Measurements from ENCODE around the gene SGSM2. TPM values are rescaled to one million over a fixed set of nuclear protein-coding genes. Genes with fewer than 3 reads are reported as not detected.

Gene SGSM2
- total and polyA plus RNA-seq, 5 donors, result 31.1 to 38.6 (median 37.3) TPM

DNA sequence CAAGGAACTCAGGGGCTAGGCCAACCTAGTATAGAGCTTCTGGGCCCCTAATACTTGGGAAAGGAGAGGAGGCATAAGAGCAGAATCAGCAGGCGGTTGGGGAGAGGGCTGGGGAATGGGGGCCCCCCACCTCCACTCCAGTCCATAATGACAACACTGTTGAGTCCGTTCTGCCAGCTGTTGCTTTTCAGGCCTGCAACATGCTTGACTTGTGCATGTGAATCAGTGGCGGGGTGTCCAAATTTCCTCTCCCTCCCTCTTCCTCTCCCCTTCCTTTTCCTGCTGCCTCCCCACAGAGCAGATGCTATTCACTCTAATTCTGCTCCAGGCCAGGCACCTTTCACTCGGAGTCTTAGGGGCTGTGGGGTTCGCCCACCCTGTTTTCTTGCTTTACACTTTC is 31.7 kb downstream of the SGSM2 start:
- WGBS, result 59% methylated on average over 5 of the region's 5 CpGs
- no peak overlapping the region for H3K27ac ChIP-seq (ENCODE audit: low read length)

GRCh38 chr17:2369551-2370210 is 32.4 kb downstream of the SGSM2 start:
- peak; percentile 9 to 15 for ATAC-seq
- intact Hi-C loops (cut with DNase I), result loop anchor here in 1 of 4 donors (10.0 kb wide), 1 partner anchor 45 kb away; no protein-coding TSS in a partner anchor
- Histone ChIP-seq H3K27me3 (ENCODE audit: control insufficient read depth, insufficient read depth) (no peaks in the 10 kb centered on the region), H3K4me1 (ENCODE audit: control insufficient read depth, insufficient read depth, low read length) (no peaks in the 10 kb centered on the region), H3K4me3 (ENCODE audit: low read length) (no peak overlapping the region), H3K27ac (ENCODE audit: low read length) (no peak overlapping the region), H3K9me3 (ENCODE audit: control insufficient read depth, low read length) (no peaks in the 10 kb centered on the region)
- 66% methylated on average over 20 of the region's 20 CpGs for WGBS
- DNase-seq, result peak in 2 of 3 donors; percentile 56 to 59

More for the DNA sequence above, 31.7 kb downstream of the SGSM2 start:
- ATAC-seq (no peak), DNase-seq (peak in 1 of 3 donors; percentile 35)
- Histone ChIP-seq H3K9me3 (ENCODE audit: control insufficient read depth, low read length) (no peaks in the 10 kb centered on the region), H3K4me1 (ENCODE audit: control insufficient read depth, insufficient read depth, low read length) (peaks cover 2% of the 10 kb centered on the region), H3K27me3 (ENCODE audit: control insufficient read depth, insufficient read depth) (no peaks in the 10 kb centered on the region), H3K4me3 (ENCODE audit: low read length) (no peak overlapping the region)
- intact Hi-C loops (cut with DNase I), result loop anchor here in 1 of 4 donors (10.0 kb wide), 1 partner anchor 46 kb away; no protein-coding TSS in a partner anchor

DNA sequence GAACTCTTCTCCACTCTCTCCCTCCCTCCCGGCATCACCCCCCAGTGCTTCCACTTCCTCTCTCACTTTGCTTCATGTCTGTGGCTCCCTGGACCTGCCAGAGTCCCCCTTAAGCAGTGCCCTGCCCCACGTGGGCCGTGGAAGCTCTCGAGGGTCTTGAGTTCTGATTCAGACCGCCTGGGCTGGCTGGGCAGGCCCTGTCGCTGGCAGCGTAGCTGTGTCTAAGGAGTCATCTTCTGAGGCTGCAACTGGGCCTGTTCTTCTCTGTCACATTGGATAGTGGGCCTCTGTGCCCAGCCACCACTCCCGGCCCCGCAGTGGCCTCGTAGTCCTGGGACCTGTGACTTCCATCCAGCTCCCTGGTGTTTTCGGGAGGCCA is 32.9 kb downstream of the SGSM2 start:
- 87% methylated on average over 11 of the region's 11 CpGs for WGBS
- Histone ChIP-seq H3K27me3 (ENCODE audit: control insufficient read depth, insufficient read depth) (no peaks in the 10 kb centered on the region), H3K4me1 (ENCODE audit: control insufficient read depth, insufficient read depth, low read length) (no peaks in the 10 kb centered on the region), H3K9me3 (ENCODE audit: control insufficient read depth, low read length) (no peaks in the 10 kb centered on the region), H3K4me3 (ENCODE audit: low read length) (no peak overlapping the region), H3K27ac (ENCODE audit: low read length) (no peak overlapping the region)
- DNase-seq (peak in 2 of 3 donors; percentile 43 to 47), ATAC-seq (no peak)
- intact Hi-C loops (cut with DNase I), result no loop called here

DNA sequence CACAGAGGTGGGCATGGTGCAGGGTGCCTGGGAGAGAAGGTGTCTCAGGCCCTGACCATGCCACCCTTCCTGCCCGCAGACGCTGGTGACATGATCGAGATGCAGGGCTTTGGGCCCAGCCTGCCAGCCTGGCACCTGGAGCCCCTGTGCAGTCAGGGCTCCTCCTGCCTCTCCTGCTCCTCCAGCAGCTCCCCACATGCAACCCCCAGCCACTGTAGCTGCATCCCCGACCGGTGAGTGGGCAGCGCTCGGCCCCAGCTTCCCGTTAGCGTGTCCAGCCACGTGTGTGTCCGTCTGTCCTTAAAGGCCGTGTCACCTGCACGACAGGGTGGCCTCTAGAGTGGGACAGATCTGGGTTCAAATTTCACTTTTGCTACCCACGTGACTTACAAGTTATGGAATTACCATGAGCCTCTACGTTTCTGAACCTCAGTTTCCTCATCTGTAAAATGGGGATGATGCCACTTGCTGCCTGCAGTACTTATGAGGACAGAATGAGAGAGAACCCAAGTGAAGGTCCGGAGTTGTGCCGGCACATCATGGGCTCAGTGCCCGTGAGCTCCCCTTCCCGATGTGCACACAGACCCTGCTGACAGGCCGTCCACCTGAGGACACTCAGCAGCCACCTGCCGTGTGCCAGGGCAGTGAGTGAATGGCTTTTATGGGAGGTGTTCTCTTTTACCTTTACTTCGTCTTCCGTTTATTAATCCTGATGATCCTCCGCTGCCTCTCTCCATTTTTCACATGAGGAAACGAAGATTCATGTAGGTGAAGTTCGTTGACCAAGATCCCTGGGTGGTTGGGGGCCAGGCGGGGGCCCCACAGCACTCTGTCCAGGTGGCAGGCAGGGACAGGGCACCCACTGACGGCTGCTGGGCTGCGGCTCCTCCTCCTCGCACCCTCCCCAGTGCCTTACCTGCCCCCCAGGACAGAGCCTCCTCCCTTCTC is 34.2 kb downstream of the SGSM2 start:
- Histone ChIP-seq H3K9me3 (ENCODE audit: control insufficient read depth, low read length) (no peaks in the 10 kb centered on the region), H3K27me3 (ENCODE audit: control insufficient read depth, insufficient read depth) (no peaks in the 10 kb centered on the region), H3K4me1 (ENCODE audit: control insufficient read depth, insufficient read depth, low read length) (no peaks in the 10 kb centered on the region), H3K4me3 (ENCODE audit: low read length) (no peak overlapping the region), H3K27ac (ENCODE audit: low read length) (no peak overlapping the region)
- ATAC-seq, result no peak
- peak in 2 of 3 donors; percentile 41 to 50 for DNase-seq
- intact Hi-C loops (cut with DNase I), result no loop called here
- 96% methylated on average over 30 of the region's 30 CpGs for WGBS

- intact Hi-C loops (cut with DNase I), result no loop called here
- DNase-seq (peak in 1 of 3 donors; percentile 45), ATAC-seq (no peak)
- Histone ChIP-seq H3K27me3 (ENCODE audit: control insufficient read depth, insufficient read depth) (no peaks in the 10 kb centered on the region), H3K4me3 (ENCODE audit: low read length) (no peak overlapping the region), H3K27ac (ENCODE audit: low read length) (no peak overlapping the region), H3K4me1 (ENCODE audit: control insufficient read depth, insufficient read depth, low read length) (no peaks in the 10 kb centered on the region), H3K9me3 (ENCODE audit: control insufficient read depth, low read length) (no peaks in the 10 kb centered on the region)
- WGBS, result 94% methylated on average over 26 of the region's 26 CpGs
Observed at GRCh38 chr17:2372180-2372579, 34.9 kb downstream of the SGSM2 start.

DNA sequence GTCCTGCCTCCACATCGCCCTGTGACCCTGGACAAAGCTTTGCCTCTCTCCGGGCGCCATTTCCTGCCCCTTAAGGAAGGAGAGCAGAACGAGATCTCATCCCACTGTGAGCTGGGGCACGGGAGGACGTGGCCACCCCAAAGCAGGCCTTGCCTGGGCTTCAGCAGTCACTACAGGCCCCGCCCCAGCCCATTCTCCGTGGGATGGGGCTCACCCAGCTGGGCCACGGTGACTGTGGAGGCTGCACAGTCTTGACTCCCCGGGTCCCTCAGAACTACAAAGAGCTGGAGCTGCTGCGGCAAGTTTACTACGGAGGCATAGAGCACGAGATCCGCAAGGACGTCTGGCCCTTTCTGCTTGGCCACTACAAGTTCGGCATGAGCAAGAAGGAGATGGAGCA is 35.4 kb downstream of the SGSM2 start:
- Histone ChIP-seq H3K27ac (ENCODE audit: low read length) (no peak overlapping the region), H3K9me3 (ENCODE audit: control insufficient read depth, low read length) (no peaks in the 10 kb centered on the region), H3K4me3 (ENCODE audit: low read length) (no peak overlapping the region), H3K4me1 (ENCODE audit: control insufficient read depth, insufficient read depth, low read length) (no peaks in the 10 kb centered on the region), H3K27me3 (ENCODE audit: control insufficient read depth, insufficient read depth) (no peaks in the 10 kb centered on the region)
- intact Hi-C loops (cut with DNase I), result no loop called here
- no peak for DNase-seq
- no peak for ATAC-seq
- WGBS, result 90% methylated on average over 16 of the region's 16 CpGs

DNA sequence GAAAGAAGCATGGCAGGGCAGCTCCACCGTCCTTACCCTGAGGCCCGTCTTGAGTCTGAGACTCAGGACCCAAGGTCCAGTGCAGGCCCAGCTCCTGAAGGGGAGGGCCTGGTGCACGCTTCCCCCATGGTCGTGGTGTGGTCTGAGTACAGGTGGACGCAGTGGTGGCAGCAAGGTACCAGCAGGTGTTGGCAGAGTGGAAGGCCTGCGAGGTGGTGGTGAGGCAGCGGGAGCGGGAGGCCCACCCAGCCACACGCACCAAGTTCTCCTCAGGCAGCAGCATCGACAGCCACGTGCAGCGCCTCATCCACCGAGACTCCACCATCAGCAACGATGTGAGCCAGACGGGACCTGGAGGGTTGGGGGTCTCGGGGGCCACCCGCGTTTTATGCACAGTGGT is 35.9 kb downstream of the SGSM2 start:
- H3K4me3 ChIP-seq (ENCODE audit: low read length), result no peak overlapping the region
- no peaks in the 10 kb centered on the region for H3K9me3 ChIP-seq (ENCODE audit: control insufficient read depth, low read length)
- ATAC-seq, result no peak
- no peaks in the 10 kb centered on the region for H3K27me3 ChIP-seq (ENCODE audit: control insufficient read depth, insufficient read depth)
- intact Hi-C loops (cut with DNase I), result no loop called here
- no peak for DNase-seq
- WGBS, result 95% methylated on average over 18 of the region's 18 CpGs
- no peak overlapping the region for H3K27ac ChIP-seq (ENCODE audit: low read length)
- H3K4me1 ChIP-seq (ENCODE audit: control insufficient read depth, insufficient read depth, low read length), result no peaks in the 10 kb centered on the region

DNA sequence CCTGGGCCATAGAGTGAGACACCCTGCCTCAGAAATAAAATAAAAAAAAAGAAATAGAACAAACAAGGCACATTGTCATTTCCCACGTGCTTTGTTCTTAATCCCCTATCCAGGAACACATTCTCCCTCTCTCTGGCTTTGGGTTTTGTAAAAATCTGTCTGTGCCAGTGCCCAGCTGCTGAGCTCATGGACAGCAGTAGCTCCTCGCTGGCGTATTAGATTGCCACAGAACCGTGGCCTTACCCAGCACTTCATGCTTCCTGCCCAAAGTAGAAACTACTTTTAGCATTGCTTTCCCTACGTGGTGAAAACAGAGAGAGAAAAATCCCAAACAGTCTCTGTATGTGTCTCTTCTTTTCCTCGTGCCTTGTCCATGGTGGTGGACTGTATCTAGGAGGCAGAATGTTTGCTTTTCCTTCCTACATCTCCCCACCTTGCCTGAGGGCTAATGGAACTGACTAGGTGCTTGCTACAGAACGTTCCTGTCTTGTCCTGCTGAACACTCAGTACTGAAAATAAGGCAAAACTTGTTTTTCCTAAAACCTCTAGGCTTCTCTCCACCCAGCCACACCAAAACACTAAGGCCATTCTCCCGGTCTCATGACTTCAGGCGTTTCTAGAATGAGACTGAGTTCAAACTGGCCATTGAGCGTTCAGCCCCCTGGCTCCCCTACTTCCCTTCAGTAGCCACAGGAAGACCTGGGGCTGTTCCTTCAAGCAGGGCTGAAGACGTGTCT is 37.4 kb downstream of the SGSM2 start:
- Histone ChIP-seq H3K27me3 (ENCODE audit: control insufficient read depth, insufficient read depth) (no peaks in the 10 kb centered on the region), H3K4me3 (ENCODE audit: low read length) (no peak overlapping the region), H3K4me1 (ENCODE audit: control insufficient read depth, insufficient read depth, low read length) (no peaks in the 10 kb centered on the region), H3K9me3 (ENCODE audit: control insufficient read depth, low read length) (no peaks in the 10 kb centered on the region), H3K27ac (ENCODE audit: low read length) (no peak overlapping the region)
- no peak for ATAC-seq
- DNase-seq, result no peak
- intact Hi-C loops (cut with DNase I), result no loop called here
- 74% methylated on average over 11 of the region's 11 CpGs for WGBS

GRCh38 chr17:2375406-2375805 is 38.1 kb downstream of the SGSM2 start:
- no peaks in the 10 kb centered on the region for H3K27me3 ChIP-seq (ENCODE audit: control insufficient read depth, insufficient read depth)
- intact Hi-C loops (cut with DNase I), result no loop called here
- no peaks in the 10 kb centered on the region for H3K4me1 ChIP-seq (ENCODE audit: control insufficient read depth, insufficient read depth, low read length)
- DNase-seq (peak in 1 of 3 donors; percentile 45), ATAC-seq (no peak)
- H3K4me3 ChIP-seq (ENCODE audit: low read length), result no peak overlapping the region
- no peaks in the 10 kb centered on the region for H3K9me3 ChIP-seq (ENCODE audit: control insufficient read depth, low read length)
- H3K27ac ChIP-seq (ENCODE audit: low read length), result no peak overlapping the region
- WGBS, result 81% methylated on average over 19 of the region's 19 CpGs

GRCh38 chr17:2376107-2376506 is 38.8 kb downstream of the SGSM2 start:
- Histone ChIP-seq H3K9me3 (ENCODE audit: control insufficient read depth, low read length) (no peaks in the 10 kb centered on the region), H3K4me3 (ENCODE audit: low read length) (no peak overlapping the region), H3K27ac (ENCODE audit: low read length) (no peak overlapping the region), H3K27me3 (ENCODE audit: control insufficient read depth, insufficient read depth) (no peaks in the 10 kb centered on the region), H3K4me1 (ENCODE audit: control insufficient read depth, insufficient read depth, low read length) (no peaks in the 10 kb centered on the region)
- intact Hi-C loops (cut with DNase I), result no loop called here
- ATAC-seq (no peak), DNase-seq (no peak)
- 92% methylated on average over 14 of the region's 14 CpGs for WGBS

DNA sequence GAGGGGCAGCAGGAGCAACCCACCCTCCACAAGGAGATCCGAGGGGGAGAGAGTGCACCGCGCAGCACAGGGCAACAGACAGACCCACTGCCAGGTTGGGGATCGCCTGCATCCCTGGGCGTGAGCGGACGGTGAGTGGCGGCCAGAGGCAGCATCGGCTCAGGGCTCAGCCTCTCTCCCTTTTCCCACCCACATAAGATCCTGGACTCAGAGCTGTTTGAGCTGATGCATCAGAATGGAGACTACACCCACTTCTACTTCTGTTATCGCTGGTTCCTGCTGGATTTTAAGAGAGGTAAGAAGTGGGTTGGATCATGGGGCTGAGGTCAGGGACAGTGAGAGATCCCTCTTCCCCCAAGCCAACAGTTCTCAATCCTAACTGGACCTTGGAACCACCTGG is 40.4 kb downstream of the SGSM2 start:
- DNase-seq, result no peak
- Histone ChIP-seq H3K27me3 (ENCODE audit: control insufficient read depth, insufficient read depth) (no peaks in the 10 kb centered on the region), H3K4me3 (ENCODE audit: low read length) (no peak overlapping the region), H3K9me3 (ENCODE audit: control insufficient read depth, low read length) (no peaks in the 10 kb centered on the region), H3K4me1 (ENCODE audit: control insufficient read depth, insufficient read depth, low read length) (no peaks in the 10 kb centered on the region), H3K27ac (ENCODE audit: low read length) (no peak overlapping the region)
- intact Hi-C loops (cut with DNase I), result no loop called here
- WGBS, result 93% methylated on average over 10 of the region's 10 CpGs
- ATAC-seq, result no peak

Data from right cardiac atrium (tissue), 5 donors.